ENCODE data around the gene DAPK2.

GRCh38 chr15:63947228-63947627 lies 99.1 kb downstream of the DAPK2 start:
- no peak for TF ChIP-seq CTCF (IDR thresholded peaks at IDR 0.05)
- TF ChIP-seq POLR2A (IDR thresholded peaks at IDR 0.05), result no peak
